HG03432 (cell line): ENCODE measurements around the gene MTCL1.

ENCODE experiments used
- ATAC-seq: cut with Tn5 transposase; IDR thresholded peaks from one replicate; pipeline ENCODE4 v1.9.1; 2021; ENCODE audit warnings: mild to moderate bottlenecking, moderate library complexity; ENCODE audit not compliant: unreplicated experiment

The MTCL1 gene

GRCh38 chr18:8826971-8827370, 121.6 kb downstream of the MTCL1 start:
- ATAC-seq, result no peak

GRCh38 chr18:8828300-8828699, 122.9 kb downstream of the MTCL1 start:
- ATAC-seq, result no peak

DNA sequence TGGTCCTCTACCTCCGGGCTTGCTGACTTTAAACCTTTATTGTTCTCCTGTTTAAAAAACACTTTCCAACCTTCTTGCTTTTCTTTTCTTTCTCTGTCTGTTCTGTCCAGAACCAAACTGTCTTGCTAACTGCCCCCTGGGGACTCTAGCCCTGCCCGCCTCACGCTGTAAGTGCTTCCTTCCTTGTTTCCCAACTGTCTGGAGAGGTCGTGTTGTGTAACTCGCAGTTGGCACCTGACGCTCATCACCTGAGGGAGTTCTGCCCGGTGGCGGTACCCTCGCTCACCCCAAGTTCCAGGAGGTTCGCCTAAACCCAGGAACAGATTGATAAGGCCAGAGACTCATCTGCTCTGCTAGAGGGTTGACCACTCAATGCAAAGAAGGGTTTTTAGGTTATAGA, 123.4 kb downstream of the MTCL1 start:
- ATAC-seq, result no peak

GRCh38 chr18:8830067-8831060, 125.0 kb downstream of the MTCL1 start:
- no peak for ATAC-seq

DNA sequence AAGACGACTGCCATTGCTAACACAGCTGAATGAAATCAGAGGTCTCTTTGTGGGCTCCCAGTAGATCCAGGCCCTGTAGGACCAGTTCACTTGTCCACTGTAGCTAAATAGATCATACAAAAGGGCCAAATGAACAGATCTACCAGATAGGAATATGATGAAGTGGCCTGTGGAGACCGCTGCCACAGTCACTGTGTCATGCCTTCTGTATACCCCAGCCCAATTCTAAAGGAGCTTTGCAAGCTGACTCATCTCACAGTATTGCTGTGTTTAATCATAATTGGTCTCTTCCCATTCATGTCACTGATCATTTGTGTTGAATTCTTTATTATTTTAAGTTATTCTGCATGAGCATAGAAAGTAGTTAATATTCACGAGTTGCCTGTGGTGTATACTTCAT, 125.8 kb downstream of the MTCL1 start:
- no peak for ATAC-seq

DNA sequence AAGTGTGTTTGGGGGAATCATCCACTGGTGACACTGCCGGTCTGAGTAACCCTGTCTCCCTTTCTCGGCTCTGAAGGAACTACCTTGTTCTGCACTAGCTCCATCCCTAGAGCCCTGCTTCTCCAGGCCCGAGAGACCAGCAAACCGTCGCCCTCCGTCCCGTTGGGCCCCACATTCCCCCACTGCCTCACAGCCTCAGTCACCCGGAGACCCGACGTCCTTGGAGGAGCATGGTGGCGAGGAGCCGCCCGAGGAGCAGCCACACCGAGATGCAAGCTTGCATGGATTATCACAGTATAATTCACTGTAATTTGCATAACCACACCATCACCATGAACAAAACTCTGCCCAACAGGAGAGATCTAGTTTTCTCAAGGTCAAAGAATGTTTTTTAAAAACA, 126.2 kb downstream of the MTCL1 start:
- no peak for ATAC-seq

GRCh38 chr18:8833480-8833879, 128.1 kb downstream of the MTCL1 start:
- no peak for ATAC-seq

- no peak for ATAC-seq
Measured at GRCh38 chr18:8834881-8835280, 129.5 kb downstream of the MTCL1 start.

DNA sequence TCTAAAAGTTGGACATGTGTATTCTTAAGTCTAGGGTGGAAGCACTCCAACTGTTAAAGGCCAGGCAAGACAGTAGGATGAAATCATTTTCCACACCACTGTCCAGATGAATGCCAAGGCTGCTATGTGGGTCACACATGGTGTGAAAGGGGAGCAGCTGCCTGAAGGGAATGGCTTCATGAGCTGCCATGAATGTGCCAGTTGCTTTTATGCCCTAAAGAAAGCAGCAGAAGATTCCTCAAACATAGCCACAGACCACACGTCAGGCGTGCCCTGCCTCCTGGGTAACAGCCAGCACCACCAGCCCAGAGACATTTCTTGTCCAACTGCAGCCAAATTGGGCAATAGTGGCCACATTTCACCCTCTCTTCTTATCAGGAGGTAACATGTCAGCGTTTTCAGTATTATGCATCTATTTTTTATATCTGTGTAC, 130.2 kb downstream of the MTCL1 start:
- no peak for ATAC-seq

GRCh38 chr18:8839281-8839680, 133.9 kb downstream of the MTCL1 start:
- no peak for ATAC-seq

- no peak for ATAC-seq
Measured at GRCh38 chr18:8841781-8842485, 136.6 kb downstream of the MTCL1 start.

DNA sequence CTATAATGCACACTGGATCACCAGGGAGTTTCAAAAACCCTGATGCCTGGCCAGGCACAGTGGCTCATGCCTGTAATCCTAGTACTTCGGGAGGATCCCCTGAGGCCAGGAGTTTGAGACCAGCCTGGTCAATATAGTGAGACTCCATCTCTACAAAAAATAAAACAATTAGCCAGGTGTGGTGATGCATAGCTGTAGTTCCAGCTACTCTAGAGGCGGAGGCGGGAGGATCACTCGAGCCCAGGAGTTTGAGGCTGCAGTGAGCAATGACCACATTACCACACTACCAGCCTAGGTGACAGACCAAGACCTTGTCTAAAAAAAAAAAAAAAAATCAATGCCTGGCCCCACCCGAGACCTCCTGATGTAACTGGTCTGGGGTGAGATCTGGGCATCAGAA, 137.2 kb downstream of the MTCL1 start:
- no peak for ATAC-seq

- ATAC-seq, result no peak
Measured at GRCh38 chr18:8843005-8843404, 137.6 kb downstream of the MTCL1 start.

GRCh38 chr18:8844721-8845148, 139.4 kb downstream of the MTCL1 start:
- no peak for ATAC-seq

- ATAC-seq, result no peak
Measured at GRCh38 chr18:8845506-8845905, 140.2 kb downstream of the MTCL1 start.

DNA sequence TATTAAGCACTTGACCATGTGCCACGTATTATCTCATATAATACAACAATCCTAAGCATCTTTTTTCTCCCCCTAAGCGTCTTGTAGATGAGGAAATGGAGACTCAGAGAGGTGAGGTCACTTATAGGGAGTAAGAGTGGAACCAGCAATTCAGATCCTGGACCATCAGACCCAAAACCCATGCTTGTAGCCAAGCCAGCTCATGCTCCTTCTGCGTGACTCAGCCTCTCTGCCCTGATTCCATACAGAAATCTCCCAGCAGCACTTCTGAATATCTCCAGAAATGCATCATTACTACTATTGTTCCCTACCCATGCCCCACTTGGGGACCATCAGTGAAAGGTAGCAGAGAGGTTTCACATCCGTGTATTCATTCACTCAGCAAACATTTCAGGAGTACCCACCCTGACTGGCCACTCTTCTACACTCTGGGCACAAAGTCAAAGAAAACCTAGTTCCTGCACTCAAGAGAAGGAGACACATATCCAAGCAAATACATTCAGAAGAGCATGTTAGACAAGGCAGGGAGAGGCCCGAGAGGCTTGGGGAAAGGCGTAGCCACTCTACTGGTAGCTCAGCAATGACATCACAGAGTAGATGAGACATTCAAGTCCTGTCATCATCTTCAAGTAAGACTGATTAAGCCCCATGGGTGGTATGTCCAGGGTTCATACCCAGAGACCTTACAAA, 141.9 kb downstream of the MTCL1 start:
- ATAC-seq, result no peak

GRCh38 chr18:8847900-8848299, 142.5 kb downstream of the MTCL1 start:
- no peak for ATAC-seq

DNA sequence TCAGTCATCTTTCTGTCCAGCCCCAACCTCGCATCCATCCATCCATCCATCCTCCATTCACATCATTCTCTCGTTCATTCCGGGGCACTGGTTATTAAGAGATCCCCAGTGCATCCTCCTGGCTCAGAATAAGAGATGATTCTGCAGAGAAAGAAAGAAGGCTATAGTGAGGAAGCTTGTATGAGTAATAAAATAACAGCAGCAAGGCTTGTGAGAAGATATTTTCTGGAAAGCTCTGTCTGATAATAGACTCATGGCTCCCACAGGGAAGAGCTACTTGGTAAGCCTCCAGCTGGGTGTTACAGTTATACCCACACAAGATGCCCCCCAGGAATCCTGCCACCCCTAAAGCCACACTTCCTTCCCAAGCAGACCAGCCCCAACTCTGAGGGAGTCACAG, 143.2 kb downstream of the MTCL1 start:
- no peak for ATAC-seq

- no peak for ATAC-seq
Measured at GRCh38 chr18:8849696-8850095, 144.3 kb downstream of the MTCL1 start.

GRCh38 chr18:8851659-8852058, 146.3 kb downstream of the MTCL1 start:
- ATAC-seq, result no peak

- ATAC-seq, result no peak
Measured at GRCh38 chr18:8854550-8854949, 149.2 kb downstream of the MTCL1 start.
